ENCODE measurements around the gene C9orf72.

Gene C9orf72

GRCh38 chr9:27537756-27538155 is 35.5 kb downstream of the C9orf72 start:
- DNase-seq, result no peak

DNA sequence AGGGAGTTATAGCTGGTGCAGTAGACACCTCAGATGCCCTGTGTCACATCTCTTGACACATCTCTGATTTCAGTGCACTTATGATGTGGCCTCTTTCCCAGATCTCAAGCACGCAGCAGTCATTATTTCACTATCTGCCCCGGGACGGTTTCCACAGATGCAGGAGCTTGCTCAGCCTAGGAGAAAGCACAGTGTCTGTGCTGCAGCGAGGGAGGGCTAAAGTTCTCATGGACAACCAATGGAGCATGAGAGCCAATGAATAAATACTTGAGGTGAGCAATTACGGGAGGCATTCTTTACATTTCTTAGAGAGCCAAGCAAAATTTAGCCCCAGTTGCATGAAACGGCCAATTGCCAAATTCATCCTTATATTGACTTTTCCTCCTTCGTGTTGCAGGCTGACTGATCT is 36.2 kb downstream of the C9orf72 start:
- no peak for DNase-seq

- DNase-seq, result no peak
These were observed 37.1 kb downstream of the C9orf72 start for GRCh38 chr9:27536168-27536567.

DNA sequence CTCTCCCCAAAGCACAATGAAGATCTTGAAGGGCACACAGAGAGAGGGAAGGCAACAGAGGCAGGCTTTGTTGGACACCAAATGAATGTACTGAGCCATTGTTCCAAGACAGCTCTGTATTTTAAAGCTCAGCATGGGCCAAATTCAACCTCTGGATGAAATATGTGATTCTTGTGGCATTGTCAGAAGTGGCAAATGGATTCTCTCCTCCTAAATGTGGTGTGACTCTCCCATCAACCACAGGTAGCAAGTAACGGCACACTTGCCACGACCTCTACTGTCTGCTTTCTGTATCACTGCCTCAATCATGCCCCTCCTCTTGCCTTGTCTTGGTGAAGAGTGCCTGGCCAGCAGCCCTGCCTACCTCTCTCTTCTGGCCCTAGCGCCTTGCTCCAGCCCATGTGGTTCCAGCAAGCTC is 37.6 kb downstream of the C9orf72 start:
- no peak for DNase-seq

GRCh38 chr9:27534658-27535209 is 38.5 kb downstream of the C9orf72 start:
- no peak for DNase-seq

DNA sequence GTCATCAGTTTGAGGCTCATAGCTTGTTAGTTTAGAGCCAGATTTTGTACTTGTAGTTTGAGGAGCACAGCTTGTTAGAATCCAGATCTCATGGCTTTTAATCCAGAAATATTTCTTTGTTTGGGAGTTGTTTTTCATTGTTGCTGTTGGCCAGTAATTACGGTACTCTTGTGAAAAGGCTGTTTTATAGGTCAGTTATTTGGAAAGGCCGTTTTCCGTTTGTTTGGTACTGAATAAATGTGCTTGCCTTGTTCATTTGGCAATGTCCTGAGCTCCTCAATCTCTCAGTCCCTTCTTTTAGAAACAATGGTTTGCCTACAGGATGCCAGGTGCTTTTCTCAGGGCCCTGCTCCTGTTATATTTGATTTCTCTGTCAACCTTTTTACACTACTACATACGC is 39.1 kb downstream of the C9orf72 start:
- no peak for DNase-seq

GRCh38 chr9:27533311-27533710 is 40.0 kb downstream of the C9orf72 start:
- no peak for DNase-seq

GRCh38 chr9:27532046-27532445 is 41.2 kb downstream of the C9orf72 start:
- no peak for DNase-seq

DNA sequence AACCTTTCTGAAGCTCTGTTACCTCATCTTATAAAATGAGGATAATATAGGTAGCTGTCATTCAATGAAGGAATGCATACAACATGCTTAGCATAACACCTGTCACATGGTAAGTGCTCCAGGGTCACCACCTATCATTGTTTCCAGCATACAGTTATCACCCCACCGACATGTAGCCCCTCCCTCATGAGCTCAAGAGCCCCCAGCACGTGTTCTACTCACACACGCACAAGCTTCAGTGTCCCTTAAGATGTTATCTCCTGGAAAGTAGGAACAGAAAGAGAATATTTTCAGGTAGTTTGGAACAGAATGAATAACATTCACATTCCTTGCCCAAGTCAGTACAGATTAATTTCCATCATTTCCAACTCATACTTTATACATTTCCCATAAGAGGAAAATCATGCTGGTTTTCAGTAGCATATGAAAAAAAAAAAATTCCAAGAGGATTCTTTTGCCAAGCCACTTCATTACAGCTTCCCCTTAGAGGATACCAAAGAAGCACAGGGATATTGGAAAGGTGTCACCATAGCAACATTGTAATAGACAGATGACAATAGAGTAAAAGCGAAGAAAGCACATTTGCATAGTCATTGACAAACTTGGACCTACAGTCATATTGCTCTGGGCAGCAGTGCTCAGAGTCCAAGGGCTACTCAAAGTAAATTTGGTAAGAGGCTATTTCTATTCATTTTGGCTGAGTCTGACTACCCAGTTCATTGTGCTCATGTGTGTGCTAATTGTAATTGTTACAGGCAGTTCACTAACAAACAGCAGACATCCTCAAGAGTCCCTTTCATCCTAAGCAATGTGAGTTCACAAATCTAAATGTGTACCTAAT is 42.1 kb downstream of the C9orf72 start:
- no peak for DNase-seq

DNA sequence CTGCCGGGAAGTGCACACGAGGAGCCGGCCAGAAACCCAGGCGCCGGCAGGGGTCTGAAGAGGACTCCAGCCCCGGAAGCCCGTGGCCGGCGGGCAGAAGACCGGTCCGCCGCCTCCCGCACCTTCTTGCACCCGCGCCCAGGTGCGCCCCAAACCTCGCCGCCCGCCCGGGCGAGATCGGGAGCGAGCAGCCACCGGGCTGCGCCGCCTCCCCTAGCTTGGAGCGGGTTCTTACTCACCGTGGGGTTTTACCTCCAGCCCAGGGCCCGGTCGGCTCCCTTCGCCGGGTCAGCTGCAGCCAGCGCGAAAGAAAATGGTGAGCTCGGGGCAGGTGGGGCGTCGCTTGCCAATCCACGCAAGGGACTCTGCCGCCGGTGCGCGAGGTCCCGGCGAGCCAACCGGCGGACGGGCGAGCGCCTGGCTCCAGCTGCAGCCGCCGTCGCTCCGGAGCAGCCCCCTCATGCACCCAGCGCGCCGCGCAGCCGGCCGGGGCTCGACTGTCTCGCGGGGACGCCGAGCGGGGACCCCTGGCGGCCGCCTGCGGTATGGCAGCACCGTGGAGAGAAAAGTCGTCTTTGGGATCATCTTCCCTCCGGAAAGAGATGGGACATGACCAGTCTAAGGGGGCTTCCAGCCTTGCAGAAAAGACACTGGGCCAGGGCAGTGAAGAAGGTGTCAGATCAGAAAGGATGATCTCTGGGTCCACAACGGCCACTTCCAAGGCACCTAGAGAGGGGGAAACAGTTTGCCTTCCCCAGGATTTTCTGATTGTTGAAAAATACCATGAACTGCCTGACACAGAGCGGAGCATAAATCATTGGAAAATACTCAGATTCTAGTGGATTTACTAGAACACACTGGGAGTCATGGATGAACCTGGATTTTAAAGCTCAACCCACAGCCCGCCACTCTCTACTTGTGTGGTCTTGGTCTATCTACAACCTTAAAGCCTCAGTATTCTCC is 43.7 kb downstream of the C9orf72 start, which contains the start of gene MOB3B:
Gene MOB3B, minus strand, starts transcription at position 499 of the 963 bp plus-strand sequence. CDS start 74,264 bp downstream, outside the sequence.
- peak; percentile 12 to 25 for DNase-seq

DNA sequence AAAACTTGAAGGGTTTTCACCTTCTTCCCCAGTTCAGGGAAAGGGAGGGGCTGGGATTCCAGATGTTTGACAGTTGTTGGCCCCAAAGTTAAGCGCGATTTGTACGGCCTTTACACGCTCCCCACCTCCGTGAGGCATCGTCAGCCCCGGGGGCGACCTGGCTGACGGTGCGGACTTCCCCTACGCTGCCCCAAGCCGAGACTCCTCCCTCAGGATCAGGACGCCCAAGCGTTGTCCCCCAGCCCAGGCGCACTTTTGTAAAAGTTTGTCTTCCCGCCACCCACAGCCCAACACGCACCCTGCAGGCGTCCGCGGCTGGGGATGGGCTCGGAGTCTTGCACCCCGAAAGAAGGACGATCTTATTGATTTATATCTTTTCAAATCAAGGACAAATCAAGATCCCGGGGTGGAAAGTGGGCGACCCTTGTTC is 44.4 kb downstream of the C9orf72 start:
- peak in 1 of 2 experiments; percentile 6 for DNase-seq

DNA sequence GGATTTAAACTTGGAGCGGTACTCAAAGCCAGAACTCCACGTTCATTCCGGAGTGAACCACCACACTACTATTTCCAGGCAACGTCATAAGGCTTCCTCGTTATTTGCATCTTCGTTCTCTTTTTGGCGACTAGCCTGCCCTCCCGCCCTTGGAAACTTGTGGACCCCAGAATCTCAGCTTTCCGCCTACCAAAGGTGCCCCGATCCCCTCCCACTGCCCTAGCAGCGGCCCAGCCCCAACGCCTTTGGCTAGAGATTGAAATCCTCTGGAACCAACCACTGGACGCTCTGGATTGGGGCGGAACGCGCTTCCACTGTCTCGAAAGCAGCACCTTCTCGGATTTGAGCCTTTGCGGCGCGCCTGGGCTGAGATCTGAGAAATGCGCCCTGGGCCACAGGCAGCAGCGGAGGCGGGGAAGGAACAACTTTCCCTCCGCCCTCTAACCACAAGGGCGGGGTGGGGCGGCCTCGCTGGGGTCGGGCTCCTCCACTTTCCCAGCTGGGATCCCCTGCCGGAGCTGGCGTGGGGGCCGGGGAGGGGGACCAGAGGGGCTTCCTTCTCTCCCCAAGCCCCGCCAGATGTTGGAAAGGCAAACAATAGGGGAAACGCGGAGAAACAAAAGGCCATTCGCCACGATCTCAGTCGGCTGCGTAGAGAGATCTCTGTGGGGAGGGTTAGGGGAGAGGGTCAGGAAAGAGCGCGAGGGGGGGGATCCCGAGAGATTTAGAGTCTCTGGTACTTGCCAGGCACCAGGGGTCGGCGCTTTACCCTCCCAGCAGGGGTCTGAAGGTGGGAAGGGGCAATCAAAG is 45.0 kb downstream of the C9orf72 start:
- DNase-seq, result peak; percentile 9 to 14

DNA sequence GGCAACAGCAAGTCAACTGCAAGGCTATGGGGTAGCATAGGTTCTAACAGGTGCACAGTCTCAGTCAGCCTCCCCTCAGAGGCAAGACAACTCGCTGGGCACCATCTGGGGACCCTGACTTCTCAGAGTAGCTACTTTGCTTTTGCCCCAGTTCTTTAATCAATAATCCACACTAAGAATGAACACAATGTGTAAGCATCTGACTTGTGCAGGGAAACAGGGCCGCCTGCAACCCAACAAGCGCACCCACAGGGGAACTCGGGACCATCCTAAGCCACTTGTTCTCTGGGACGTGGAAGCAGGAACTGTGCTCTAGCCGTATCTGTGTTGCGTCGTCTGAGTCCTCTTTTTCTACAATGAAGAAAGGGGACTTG is 45.6 kb downstream of the C9orf72 start:
- DNase-seq, result no peak

DNA sequence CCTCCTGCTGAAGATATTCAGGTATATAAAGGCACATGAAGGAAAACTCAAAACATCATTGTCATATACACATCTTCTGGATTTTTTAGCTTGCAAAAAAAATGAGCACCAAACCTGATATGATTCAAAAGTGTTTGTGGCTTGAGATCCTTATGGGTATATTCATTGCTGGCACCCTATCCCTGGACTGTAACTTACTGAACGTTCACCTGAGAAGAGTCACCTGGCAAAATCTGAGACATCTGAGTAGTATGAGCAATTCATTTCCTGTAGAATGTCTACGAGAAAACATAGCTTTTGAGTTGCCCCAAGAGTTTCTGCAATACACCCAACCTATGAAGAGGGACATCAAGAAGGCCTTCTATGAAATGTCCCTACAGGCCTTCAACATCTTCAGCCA is 49.0 kb downstream of the C9orf72 start, which contains the start of gene IFNK:
Gene IFNK, plus strand, starts transcription at position 55 of the 400 bp plus-strand sequence. Its CDS starts 47 bp downstream, at position 102.
- DNase-seq, result no peak

GRCh38 chr9:27523141-27523540 is 50.1 kb downstream of the C9orf72 start:
- no peak for DNase-seq

GRCh38 chr9:27520986-27521385 is 52.3 kb downstream of the C9orf72 start:
- DNase-seq, result no peak

- DNase-seq, result no peak
These were observed 53.5 kb downstream of the C9orf72 start for GRCh38 chr9:27519466-27520465.

DNA sequence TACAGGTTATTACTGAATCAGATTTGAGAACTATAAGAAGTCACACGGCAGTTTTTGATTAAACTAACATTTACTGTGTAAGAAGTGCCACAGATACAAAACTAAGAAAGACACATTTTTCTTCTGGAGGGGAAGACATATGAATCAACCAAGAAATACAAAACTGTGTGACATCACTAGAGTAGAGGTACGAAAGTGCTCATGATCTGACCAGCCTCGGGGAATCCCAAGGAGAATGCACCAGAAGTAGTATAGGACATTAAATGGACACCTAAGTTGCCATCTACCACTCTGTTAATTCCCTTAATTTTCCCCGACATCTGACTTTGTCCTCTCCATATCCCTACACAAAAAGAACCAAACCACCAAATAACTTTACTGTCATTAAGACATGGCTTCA is 54.5 kb downstream of the C9orf72 start:
- DNase-seq, result no peak

GRCh38 chr9:27518006-27518405 is 55.3 kb downstream of the C9orf72 start:
- no peak for DNase-seq

GRCh38 chr9:27514551-27514950 is 58.7 kb downstream of the C9orf72 start:
- no peak for DNase-seq

- no peak for DNase-seq
These were observed 61.5 kb downstream of the C9orf72 start for GRCh38 chr9:27511771-27512170.

All from Kasumi-1 (cell line).